Measurements from ENCODE around the gene TBC1D5.
"Not testable (repeated sequence)": the region's sequence is repeated elsewhere in the genome, so short reads cannot be mapped to it uniquely, and the experiment has no call there.

The TBC1D5 gene

GRCh38 chr3:17529677-17530076 lies 212.8 kb downstream of the TBC1D5 start:
- no peak for DNase-seq

GRCh38 chr3:17518189-17519059 lies 224.0 kb downstream of the TBC1D5 start:
- no peak for DNase-seq

GRCh38 chr3:17515445-17516234 lies 226.8 kb downstream of the TBC1D5 start:
- DNase-seq, result no peak

GRCh38 chr3:17514597-17514996 lies 227.8 kb downstream of the TBC1D5 start:
- no peak for DNase-seq

- DNase-seq, result no peak
Measured at GRCh38 chr3:17510265-17510664, 232.2 kb downstream of the TBC1D5 start.

- no peak for DNase-seq
Measured at GRCh38 chr3:17508180-17508752, 234.2 kb downstream of the TBC1D5 start.

GRCh38 chr3:17507480-17507879 lies 235.0 kb downstream of the TBC1D5 start:
- no peak for DNase-seq

GRCh38 chr3:17505856-17506255 lies 236.6 kb downstream of the TBC1D5 start:
- no peak for DNase-seq

- DNase-seq, result no peak
Measured at GRCh38 chr3:17501745-17502144, 240.7 kb downstream of the TBC1D5 start.

GRCh38 chr3:17500618-17501017 lies 241.8 kb downstream of the TBC1D5 start:
- no peak for DNase-seq

- DNase-seq, result no peak
Measured at GRCh38 chr3:17494117-17494809, 248.2 kb downstream of the TBC1D5 start.

- no peak for DNase-seq
Measured at GRCh38 chr3:17491601-17492000, 250.8 kb downstream of the TBC1D5 start.

GRCh38 chr3:17491190-17491589 lies 251.2 kb downstream of the TBC1D5 start:
- not testable (repeated sequence) for DNase-seq

GRCh38 chr3:17489139-17489538 lies 253.3 kb downstream of the TBC1D5 start:
- no peak for DNase-seq

GRCh38 chr3:17481116-17481515 lies 261.3 kb downstream of the TBC1D5 start:
- no peak for DNase-seq

GRCh38 chr3:17479681-17480405 lies 262.6 kb downstream of the TBC1D5 start:
- DNase-seq, result no peak

- no peak for DNase-seq
Measured at GRCh38 chr3:17478673-17479072, 263.8 kb downstream of the TBC1D5 start.

- no peak for DNase-seq
Measured at GRCh38 chr3:17473761-17474160, 268.7 kb downstream of the TBC1D5 start.

- DNase-seq, result no peak
Measured at GRCh38 chr3:17469954-17470353, 272.5 kb downstream of the TBC1D5 start.

- DNase-seq, result no peak
Measured at GRCh38 chr3:17469520-17469919, 272.9 kb downstream of the TBC1D5 start.

- DNase-seq, result no peak
Measured at GRCh38 chr3:17466028-17466427, 276.4 kb downstream of the TBC1D5 start.

- no peak for DNase-seq
Measured at GRCh38 chr3:17459470-17459993, 282.9 kb downstream of the TBC1D5 start.

Data from GDM1 (cell line).